SK-N-SH (cell line): ENCODE data around the gene C1orf159.
"Not testable (repeated sequence)": the region's sequence is repeated elsewhere in the genome, so short reads cannot be mapped to it uniquely, and the experiment has no call there.

Experiments used
- CHD2 ChIP-seq: fragments of 150-350 bp; IDR thresholded peaks from 2 replicates; pipeline ENCODE4 v1.6.1; 2018; ENCODE audit warnings: low read length; ENCODE audit not compliant: partially characterized antibody
- POLR2AphosphoS5 ChIP-seq: IDR thresholded peaks from 2 replicates; pipeline ENCODE4 v1.6.1; 2012; ENCODE audit warnings: low read depth, low read length
- RAD21 ChIP-seq: IDR thresholded peaks from 2 replicates; pipeline ENCODE4 v1.6.1; 2012; ENCODE audit warnings: mild to moderate bottlenecking, low read length
- RFX5 ChIP-seq: IDR thresholded peaks from 2 replicates; pipeline ENCODE4 v1.6.1; 2012; ENCODE audit warnings: mild to moderate bottlenecking, improper control_type of control experiment, low read length
- RXRA ChIP-seq: IDR thresholded peaks from 2 replicates; pipeline ENCODE4 v1.4.0; 2012; ENCODE audit warnings: low read depth, mild to moderate bottlenecking, borderline replicate concordance
- SIN3A ChIP-seq: IDR thresholded peaks from 2 replicates; pipeline ENCODE4 v1.6.1; 2012; ENCODE audit warnings: low read depth, mild to moderate bottlenecking, low read length, moderate library complexity, borderline replicate concordance
- TF ChIP-seq, protein P1 (sequence below): fragments of 200-600 bp; sonication (generic); IDR thresholded peaks from 2 replicates; pipeline ENCODE4 v1.6.1; 2017; ENCODE audit warnings: antibody characterized with exemption, mild to moderate bottlenecking, moderate library complexity
- TF ChIP-seq, protein P2 (sequence below): IDR thresholded peaks from 2 replicates; pipeline ENCODE4 v1.6.1; 2012; ENCODE audit warnings: mild to moderate bottlenecking, low read depth, low read length, moderate library complexity

DNA sequence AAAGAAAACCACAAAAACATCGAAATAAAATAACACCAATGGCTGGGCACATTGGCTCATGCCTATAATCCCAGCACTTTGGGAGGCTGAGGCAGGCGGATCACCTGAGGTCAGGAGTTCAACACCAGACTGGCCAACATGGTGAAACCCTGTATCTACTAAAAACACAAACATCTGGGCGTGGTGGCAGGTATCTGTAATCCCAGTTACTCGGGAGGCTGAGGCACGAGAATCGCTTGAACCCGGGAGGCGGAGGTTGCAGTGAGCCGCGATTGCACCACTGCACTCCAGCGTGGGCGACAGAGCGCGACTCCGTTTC, 58.2 kb downstream of the C1orf159 start:
- TF ChIP-seq, protein P1, sequence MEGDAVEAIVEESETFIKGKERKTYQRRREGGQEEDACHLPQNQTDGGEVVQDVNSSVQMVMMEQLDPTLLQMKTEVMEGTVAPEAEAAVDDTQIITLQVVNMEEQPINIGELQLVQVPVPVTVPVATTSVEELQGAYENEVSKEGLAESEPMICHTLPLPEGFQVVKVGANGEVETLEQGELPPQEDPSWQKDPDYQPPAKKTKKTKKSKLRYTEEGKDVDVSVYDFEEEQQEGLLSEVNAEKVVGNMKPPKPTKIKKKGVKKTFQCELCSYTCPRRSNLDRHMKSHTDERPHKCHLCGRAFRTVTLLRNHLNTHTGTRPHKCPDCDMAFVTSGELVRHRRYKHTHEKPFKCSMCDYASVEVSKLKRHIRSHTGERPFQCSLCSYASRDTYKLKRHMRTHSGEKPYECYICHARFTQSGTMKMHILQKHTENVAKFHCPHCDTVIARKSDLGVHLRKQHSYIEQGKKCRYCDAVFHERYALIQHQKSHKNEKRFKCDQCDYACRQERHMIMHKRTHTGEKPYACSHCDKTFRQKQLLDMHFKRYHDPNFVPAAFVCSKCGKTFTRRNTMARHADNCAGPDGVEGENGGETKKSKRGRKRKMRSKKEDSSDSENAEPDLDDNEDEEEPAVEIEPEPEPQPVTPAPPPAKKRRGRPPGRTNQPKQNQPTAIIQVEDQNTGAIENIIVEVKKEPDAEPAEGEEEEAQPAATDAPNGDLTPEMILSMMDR = not testable (repeated sequence)
- TF ChIP-seq, protein P2, sequence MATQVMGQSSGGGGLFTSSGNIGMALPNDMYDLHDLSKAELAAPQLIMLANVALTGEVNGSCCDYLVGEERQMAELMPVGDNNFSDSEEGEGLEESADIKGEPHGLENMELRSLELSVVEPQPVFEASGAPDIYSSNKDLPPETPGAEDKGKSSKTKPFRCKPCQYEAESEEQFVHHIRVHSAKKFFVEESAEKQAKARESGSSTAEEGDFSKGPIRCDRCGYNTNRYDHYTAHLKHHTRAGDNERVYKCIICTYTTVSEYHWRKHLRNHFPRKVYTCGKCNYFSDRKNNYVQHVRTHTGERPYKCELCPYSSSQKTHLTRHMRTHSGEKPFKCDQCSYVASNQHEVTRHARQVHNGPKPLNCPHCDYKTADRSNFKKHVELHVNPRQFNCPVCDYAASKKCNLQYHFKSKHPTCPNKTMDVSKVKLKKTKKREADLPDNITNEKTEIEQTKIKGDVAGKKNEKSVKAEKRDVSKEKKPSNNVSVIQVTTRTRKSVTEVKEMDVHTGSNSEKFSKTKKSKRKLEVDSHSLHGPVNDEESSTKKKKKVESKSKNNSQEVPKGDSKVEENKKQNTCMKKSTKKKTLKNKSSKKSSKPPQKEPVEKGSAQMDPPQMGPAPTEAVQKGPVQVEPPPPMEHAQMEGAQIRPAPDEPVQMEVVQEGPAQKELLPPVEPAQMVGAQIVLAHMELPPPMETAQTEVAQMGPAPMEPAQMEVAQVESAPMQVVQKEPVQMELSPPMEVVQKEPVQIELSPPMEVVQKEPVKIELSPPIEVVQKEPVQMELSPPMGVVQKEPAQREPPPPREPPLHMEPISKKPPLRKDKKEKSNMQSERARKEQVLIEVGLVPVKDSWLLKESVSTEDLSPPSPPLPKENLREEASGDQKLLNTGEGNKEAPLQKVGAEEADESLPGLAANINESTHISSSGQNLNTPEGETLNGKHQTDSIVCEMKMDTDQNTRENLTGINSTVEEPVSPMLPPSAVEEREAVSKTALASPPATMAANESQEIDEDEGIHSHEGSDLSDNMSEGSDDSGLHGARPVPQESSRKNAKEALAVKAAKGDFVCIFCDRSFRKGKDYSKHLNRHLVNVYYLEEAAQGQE = not testable (repeated sequence)
- TF ChIP-seq SIN3A, RXRA, RAD21, POLR2AphosphoS5, CHD2, RFX5: not testable (repeated sequence)
